Naive thymus-derived CD8-positive, alpha-beta T cell (primary cell): ENCODE measurements around the gene DBH. TPM values are rescaled to one million over a fixed set of nuclear protein-coding genes. Genes with fewer than 3 reads are reported as not detected.

Source experiments
- ATAC-seq, 2 donors: fragments of 150-1000 bp; cut with Tn5 transposase in 1 of 2; sonication (Bioruptor Pico), chemical (Tn5 transposase) in 1 of 2; 1 replicate in 1 of 2; 2 replicates in 1 of 2; pipeline ENCODE4 v1.10.0; 2021; ENCODE audit warnings: mild to moderate bottlenecking in 2 of 2, moderate library complexity in 2 of 2
- POLR2A ChIA-PET: fragments of 350-600 bp; sonication (Branson Sonifier 250); formaldehyde crosslinking; loops from one replicate; lab custom pipeline; 2021; ENCODE audit warnings: antibody characterized with exemption; lab: Charles Lee
- DNase-seq, 10 donors: peaks; one replicate each; pipeline versions ENCODE4 v3.0.0 to v3.0.0-alpha.2; 2020 to 2022
- H3K27ac Mint-ChIP-seq, 10 donors: one replicate each; pipeline ENCODE4 v1.8.0; 2020 to 2022; ENCODE audit warnings: mild to moderate bottlenecking in 10 of 10, mixed read lengths in 10 of 10, moderate library complexity in 4 of 10, inconsistent platforms in 1 of 10
- H3K27me3 Mint-ChIP-seq, 5 donors: one replicate each; pipeline ENCODE4 v1.8.0; 2021 to 2022; ENCODE audit warnings: mixed read lengths in 5 of 5
- H3K36me3 Mint-ChIP-seq, 3 donors: one replicate each; pipeline ENCODE4 v1.8.0; 2020 to 2022; ENCODE audit warnings: mixed read lengths in 3 of 3, mild to moderate bottlenecking in 2 of 3, inconsistent platforms in 1 of 3
- H3K4me1 Mint-ChIP-seq, 4 donors: one replicate each; pipeline ENCODE4 v1.8.0; 2021 to 2022; ENCODE audit warnings: mixed read lengths in 4 of 4
- H3K4me3 Mint-ChIP-seq, 10 donors: one replicate each; pipeline ENCODE4 v1.8.0; 2020 to 2022; ENCODE audit warnings: mild to moderate bottlenecking in 10 of 10, mixed read lengths in 10 of 10, moderate library complexity in 6 of 10, inconsistent platforms in 1 of 10
- H3K9me3 Mint-ChIP-seq, 9 donors: one replicate each; pipeline ENCODE4 v1.8.0; 2020 to 2022; ENCODE audit warnings: mixed read lengths in 9 of 9, mild to moderate bottlenecking in 3 of 9, inconsistent platforms in 1 of 9, moderate library complexity in 1 of 9
- polyA plus RNA-seq, 3 donors: library from polyadenylated mRNA; unstranded; fragments of 300-500 nt; fragmentation: Illumina TruSeq; gene quantifications; one replicate each; pipeline ENCODE4 v1.2.3, GENCODE V29; 2021
- total RNA-seq, 8 experiments: library from RNA in 2 of 8; stranded (reverse) in 2 of 8; gene quantifications; one replicate each; pipeline ENCODE4 v1.2.3 and lab custom pipeline; 2021 to 2026

The DBH gene
- total and polyA plus RNA-seq, 5 experiments from 2014 or later: not detected

GRCh38 chr9:133653638-133654037 lies 17.5 kb downstream of the DBH start:
- ATAC-seq (no peak), DNase-seq (no peak)
- no peak overlapping the region for H3K27ac Mint-ChIP-seq
- H3K27me3 Mint-ChIP-seq: peaks cover 19 to 73% (median 38%) of the 10 kb centered on the region in 5 donors
- H3K4me3 Mint-ChIP-seq: no peak overlapping the region
- no peaks in the 10 kb centered on the region for H3K36me3 Mint-ChIP-seq
- POLR2A ChIA-PET: no interaction called here
- peaks cover 8 to 24% (median 17%) of the 10 kb centered on the region in 4 donors for H3K4me1 Mint-ChIP-seq
- H3K9me3 Mint-ChIP-seq: no peaks in the 10 kb centered on the region

DNA sequence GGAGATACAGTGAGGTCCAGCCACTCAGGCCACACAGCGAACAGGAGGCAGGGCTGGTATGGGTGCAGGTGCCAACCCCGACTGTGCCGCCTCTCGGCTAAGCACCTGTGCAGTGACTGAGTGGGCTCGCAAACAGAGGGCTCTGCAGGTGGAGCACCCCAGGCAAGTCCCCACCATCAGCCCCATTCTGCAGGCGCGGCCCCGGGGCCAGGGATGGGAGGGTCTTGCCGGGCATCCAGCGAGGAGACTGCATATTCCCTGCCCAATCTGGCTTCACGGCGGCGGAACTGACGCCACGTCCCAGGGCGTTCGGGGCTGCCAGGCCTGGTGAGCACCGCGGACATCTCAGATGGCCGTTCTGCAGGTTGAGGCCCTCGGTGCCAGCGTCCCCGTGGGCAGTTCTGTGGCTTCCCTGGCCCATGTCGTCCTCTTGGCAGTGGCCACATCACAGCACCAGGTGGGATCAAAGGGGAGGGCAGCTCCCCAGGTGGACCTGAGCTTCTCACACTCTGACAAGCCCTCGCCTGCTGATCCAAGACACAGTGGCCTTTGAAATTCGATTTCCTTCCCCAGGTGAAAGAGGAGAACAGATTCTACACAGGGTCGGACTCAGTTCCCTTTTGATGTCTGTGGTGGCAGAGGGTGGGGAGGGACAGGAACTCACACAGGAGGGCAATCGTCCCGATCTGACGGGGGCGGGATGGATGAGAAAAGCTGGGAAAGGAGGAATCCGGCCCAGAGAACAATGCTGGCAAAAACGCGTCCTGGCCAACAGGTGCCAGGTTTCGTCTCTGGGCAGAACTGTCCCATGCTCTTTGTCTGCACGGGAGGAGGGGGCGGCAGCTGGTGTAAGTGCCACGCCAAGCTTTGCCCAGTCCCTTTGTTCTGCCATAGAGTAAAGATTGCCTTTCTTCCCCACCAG lies 18.8 kb downstream of the DBH start:
- POLR2A ChIA-PET: interaction anchor here (0.8 kb wide), 1 partner anchor 36 kb away, joined by 5 read pairs; no protein-coding TSS in a partner anchor
- Mint-ChIP-seq H3K4me1 (peaks cover 11 to 38% (median 23%) of the 10 kb centered on the region in 4 donors), H3K36me3 (no peaks in the 10 kb centered on the region), H3K9me3 (no peaks in the 10 kb centered on the region), H3K27me3 (peaks cover 23 to 78% (median 43%) of the 10 kb centered on the region in 5 donors), H3K4me3 (no peak overlapping the region), H3K27ac (peak overlapping the region in 1 of 10 donors; percentile 37)
- no peak for ATAC-seq
- DNase-seq: no peak

DNA sequence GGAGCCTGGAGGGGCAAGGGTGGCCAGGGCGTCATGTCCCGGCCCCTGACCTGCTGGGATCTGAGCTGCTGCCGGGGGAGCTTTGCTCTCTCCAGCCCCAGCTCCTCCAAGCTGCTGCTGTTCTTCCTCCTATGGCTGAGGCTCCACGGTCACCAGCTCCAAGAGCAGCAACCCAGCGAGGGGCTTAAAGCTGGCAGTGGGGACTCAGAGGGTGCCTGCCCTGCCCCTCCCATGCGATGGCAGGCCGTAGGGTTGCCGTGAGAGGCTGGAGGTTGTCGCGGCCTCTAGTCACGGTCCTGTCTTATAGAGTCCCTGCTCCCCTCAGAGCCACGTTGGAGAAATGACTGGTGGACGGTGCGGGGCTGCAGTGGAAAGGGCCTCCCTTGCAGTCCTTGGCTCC lies 19.5 kb downstream of the DBH start:
- no peak for DNase-seq
- no peaks in the 10 kb centered on the region for H3K9me3 Mint-ChIP-seq
- no peak overlapping the region for H3K4me3 Mint-ChIP-seq
- H3K4me1 Mint-ChIP-seq: peaks cover 11 to 41% (median 23%) of the 10 kb centered on the region in 4 donors
- no peak for ATAC-seq
- peaks cover 24 to 80% (median 43%) of the 10 kb centered on the region in 5 donors for H3K27me3 Mint-ChIP-seq
- H3K36me3 Mint-ChIP-seq: no peaks in the 10 kb centered on the region
- no peak overlapping the region for H3K27ac Mint-ChIP-seq
- POLR2A ChIA-PET: no interaction called here

DNA sequence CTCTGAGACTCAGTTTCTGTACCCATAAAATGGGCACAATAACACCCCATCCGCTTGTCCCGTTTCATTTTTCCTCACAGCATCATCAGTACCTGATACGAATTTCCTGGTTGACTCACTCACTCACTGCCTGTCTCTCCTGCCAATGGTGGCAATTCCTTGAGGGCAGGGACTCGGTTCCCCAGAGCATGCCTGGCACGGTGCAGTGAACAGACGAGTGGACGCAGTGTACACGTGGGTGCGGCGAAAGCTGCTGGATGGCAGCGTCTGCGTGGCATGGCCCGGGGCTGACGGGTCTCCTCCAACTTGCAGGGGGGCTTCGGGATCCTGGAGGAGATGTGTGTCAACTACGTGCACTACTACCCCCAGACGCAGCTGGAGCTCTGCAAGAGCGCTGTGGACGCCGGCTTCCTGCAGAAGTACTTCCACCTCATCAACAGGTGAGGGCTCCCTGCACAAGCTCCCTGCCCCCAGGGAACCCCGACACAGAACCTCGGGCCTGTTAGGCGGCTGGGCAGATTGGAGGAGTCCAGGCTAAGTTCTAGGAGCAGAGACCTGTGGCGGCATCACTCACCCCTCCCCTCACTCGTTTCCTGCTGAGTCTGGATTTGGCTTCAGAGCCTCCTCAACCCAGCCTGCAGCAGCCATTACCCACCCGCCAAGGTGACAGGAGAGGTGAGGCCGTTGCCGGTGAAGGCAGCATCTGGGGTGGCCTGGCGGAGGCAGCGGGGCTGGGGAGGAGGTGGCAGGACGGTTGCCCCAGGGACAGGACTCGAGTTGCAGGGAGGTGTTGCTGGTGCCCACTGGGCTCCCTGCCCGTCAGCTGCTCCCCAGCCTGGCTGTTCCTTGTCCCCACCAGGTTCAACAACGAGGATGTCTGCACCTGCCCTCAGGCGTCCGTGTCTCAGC lies 20.3 kb downstream of the DBH start:
- peaks cover 11 to 41% (median 23%) of the 10 kb centered on the region in 4 donors for H3K4me1 Mint-ChIP-seq
- ATAC-seq (peak; percentile 76 to 81), DNase-seq (peak; percentile 16 to 79 (median 30))
- no peaks in the 10 kb centered on the region for H3K9me3 Mint-ChIP-seq
- POLR2A ChIA-PET: interaction anchor here (1.1 kb wide), 1 partner anchor 70 kb away, joined by 3 read pairs; no protein-coding TSS in a partner anchor
- peaks cover 24 to 75% (median 43%) of the 10 kb centered on the region in 5 donors for H3K27me3 Mint-ChIP-seq
- H3K4me3 Mint-ChIP-seq: peak overlapping the region in 4 of 10 donors; percentile 9 to 26 (median 14)
- H3K27ac Mint-ChIP-seq: peak overlapping the region in 1 of 10 donors; percentile 53
- no peaks in the 10 kb centered on the region for H3K36me3 Mint-ChIP-seq

- Mint-ChIP-seq H3K27ac (peak overlapping the region in 4 of 10 donors; percentile 8 to 56 (median 40)), H3K27me3 (peaks cover 24 to 72% (median 39%) of the 10 kb centered on the region in 5 donors), H3K4me3 (peak overlapping the region in 4 of 10 donors; percentile 18 to 39 (median 26)), H3K9me3 (no peaks in the 10 kb centered on the region), H3K4me1 (peaks cover 11 to 41% (median 23%) of the 10 kb centered on the region in 4 donors), H3K36me3 (no peaks in the 10 kb centered on the region)
- DNase-seq: no peak
- POLR2A ChIA-PET: interaction anchor here (1.1 kb wide), 1 partner anchor 69 kb away, joined by 3 read pairs; no protein-coding TSS in a partner anchor
- no peak for ATAC-seq
Observed at GRCh38 chr9:133657120-133657661, 21.0 kb downstream of the DBH start.

DNA sequence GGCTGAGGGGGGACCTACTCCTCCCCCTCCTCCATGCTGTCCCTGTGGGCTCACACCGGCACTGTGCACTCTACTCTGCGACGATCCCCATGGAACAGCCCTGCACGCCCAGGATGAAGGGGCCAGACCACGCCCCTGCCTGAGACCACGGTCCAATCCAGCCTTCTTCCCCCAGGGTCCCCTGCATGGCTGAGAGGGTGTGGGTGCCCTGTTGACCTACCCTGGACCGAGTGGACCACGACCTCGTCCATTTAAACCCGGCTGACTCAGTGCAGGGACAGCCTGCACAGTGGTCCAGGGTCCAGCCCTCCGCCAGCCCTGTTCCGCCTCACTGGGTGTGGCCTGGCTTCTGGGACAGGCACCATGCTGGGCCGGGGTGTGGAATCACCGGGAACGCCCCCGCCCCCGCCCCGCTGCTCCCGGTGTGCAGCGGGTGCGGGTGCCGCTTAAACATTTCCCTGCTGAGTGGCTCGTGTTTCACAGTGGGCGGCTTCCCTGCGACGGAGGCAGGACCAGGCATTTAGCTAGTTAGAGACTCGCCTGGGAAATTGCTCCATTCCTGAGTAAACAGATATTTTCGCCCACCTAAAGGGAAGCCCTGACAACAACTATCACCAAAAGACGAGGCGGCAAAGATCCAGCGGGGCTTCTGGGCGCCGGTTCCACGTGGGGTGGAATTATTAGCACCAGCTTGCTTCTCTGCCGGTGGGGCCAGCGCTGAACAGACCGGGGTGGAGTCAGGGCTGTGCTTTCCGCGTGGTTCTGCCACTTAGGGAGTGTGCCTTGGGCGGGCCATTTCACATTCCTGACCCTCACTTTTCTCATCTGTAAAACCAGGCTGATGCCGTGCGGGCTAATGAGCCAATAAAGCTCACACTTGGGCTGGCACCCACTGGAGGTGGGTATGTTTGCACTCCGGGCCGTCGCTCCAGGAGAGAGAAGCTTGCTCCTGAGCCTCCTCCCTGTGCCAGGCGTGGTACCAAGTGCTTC lies 22.6 kb downstream of the DBH start:
- Mint-ChIP-seq H3K9me3 (no peaks in the 10 kb centered on the region), H3K27me3 (peaks cover 21 to 62% (median 32%) of the 10 kb centered on the region in 5 donors), H3K4me1 (peaks cover 11 to 41% (median 23%) of the 10 kb centered on the region in 4 donors), H3K4me3 (peak overlapping the region in 5 of 10 donors; percentile 47 to 68 (median 62)), H3K36me3 (no peaks in the 10 kb centered on the region), H3K27ac (peak overlapping the region in 2 of 10 donors; percentile 48 to 56)
- peak; percentile 27 to 28 for ATAC-seq
- POLR2A ChIA-PET: interaction anchor here (0.9 to 1.1 kb wide), 3 partner anchors 18 to 149 kb away, joined by 3 to 5 read pairs (median 4); no protein-coding TSS in a partner anchor
- no peak for DNase-seq

- peaks cover 11 to 41% (median 23%) of the 10 kb centered on the region in 4 donors for H3K4me1 Mint-ChIP-seq
- DNase-seq: no peak
- peak in 1 of 2 donors; percentile 12 for ATAC-seq
- no peaks in the 10 kb centered on the region for H3K9me3 Mint-ChIP-seq
- H3K27ac Mint-ChIP-seq: peak overlapping the region in 1 of 10 donors; percentile 48
- peak overlapping the region in 3 of 10 donors; percentile 31 to 62 (median 47) for H3K4me3 Mint-ChIP-seq
- peaks cover 21 to 59% (median 31%) of the 10 kb centered on the region in 5 donors for H3K27me3 Mint-ChIP-seq
- POLR2A ChIA-PET: interaction anchor here (0.9 to 1.1 kb wide), 3 partner anchors 18 to 150 kb away, joined by 3 to 5 read pairs (median 4); no protein-coding TSS in a partner anchor
- no peaks in the 10 kb centered on the region for H3K36me3 Mint-ChIP-seq
Observed at GRCh38 chr9:133659516-133659915, 23.4 kb downstream of the DBH start.

DNA sequence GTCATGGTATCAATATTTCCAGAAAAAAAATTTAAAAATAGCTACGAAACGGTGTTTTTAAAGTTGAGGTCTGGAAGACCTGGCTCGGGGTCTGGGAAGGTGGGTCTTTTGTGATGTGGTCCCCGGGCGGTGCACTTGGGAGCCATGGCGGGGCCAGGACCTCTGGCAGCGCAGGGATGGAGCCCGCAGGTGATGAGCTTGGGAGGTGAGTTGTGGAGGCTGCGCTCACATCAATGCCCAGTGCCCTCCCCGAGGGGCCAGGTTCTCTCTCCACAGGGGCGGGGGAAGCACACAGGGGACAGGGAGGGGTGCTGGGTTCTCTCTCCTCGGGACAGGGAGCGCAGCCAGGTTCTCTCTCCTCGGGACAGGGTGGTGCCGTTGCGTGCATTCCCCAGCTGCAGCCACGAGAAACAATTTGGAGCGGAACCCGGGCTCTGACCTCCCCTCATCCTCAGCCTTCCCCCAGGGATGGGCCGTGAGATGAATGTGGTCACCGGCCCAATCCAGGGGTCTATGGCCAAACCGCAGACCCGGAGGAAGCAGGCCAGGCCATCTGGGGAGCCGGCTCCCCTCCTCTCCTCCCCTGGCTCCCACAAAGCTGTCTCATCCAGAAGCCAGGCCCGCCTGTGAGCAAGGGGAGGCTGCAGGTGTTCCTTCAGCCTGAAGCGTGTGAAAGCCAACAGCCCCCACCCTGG lies 25.8 kb downstream of the DBH start:
- peaks cover 4 to 30% (median 16%) of the 10 kb centered on the region in 4 donors for H3K4me1 Mint-ChIP-seq
- H3K36me3 Mint-ChIP-seq: no peaks in the 10 kb centered on the region
- no peak for ATAC-seq
- POLR2A ChIA-PET: no interaction called here
- H3K9me3 Mint-ChIP-seq: no peaks in the 10 kb centered on the region
- H3K27me3 Mint-ChIP-seq: peaks cover 13 to 34% (median 18%) of the 10 kb centered on the region in 5 donors
- DNase-seq: no peak
- no peak overlapping the region for H3K27ac Mint-ChIP-seq
- no peak overlapping the region for H3K4me3 Mint-ChIP-seq

GRCh38 chr9:133664173-133665050 lies 28.2 kb downstream of the DBH start:
- no peak overlapping the region for H3K27ac Mint-ChIP-seq
- no peak for ATAC-seq
- POLR2A ChIA-PET: no interaction called here

DNA sequence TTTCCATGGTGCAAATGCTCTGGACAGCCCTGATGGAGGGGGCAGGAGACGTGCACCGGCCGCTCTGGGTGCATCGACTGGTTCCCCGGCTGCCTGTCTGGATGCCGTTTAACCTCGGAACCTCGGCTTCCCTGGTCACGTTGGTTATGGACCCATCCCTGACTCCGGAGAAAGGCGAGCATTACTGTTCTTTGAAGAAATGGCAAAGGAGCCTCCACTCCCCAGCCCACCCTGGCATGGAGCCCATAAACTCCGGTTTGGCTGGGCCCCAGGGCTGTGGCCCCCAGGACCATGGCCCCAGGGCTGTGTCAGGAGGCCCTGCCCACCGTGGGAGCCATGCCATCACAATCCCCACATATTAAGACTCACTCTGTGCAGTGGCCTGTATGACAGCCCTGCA lies 28.9 kb downstream of the DBH start:
- DNase-seq (no peak), ATAC-seq (no peak)
- Mint-ChIP-seq H3K27me3 (peaks cover 0 to 3% (median under 1%) of the 10 kb centered on the region in 5 donors), H3K4me3 (no peak overlapping the region), H3K4me1 (peaks cover 0 to 2% (median under 1%) of the 10 kb centered on the region in 4 donors), H3K27ac (peak overlapping the region in 1 of 10 donors; percentile 13), H3K36me3 (no peaks in the 10 kb centered on the region), H3K9me3 (no peaks in the 10 kb centered on the region)
- POLR2A ChIA-PET: no interaction called here

More at GRCh38 chr9:133664173-133665050, 28.2 kb downstream of the DBH start:
- Mint-ChIP-seq H3K9me3 (no peaks in the 10 kb centered on the region), H3K27me3 (peaks cover under 1 to 10% (median 3%) of the 10 kb centered on the region in 5 donors), H3K4me3 (no peak overlapping the region), H3K36me3 (no peaks in the 10 kb centered on the region), H3K4me1 (peaks cover 0 to 9% (median 4%) of the 10 kb centered on the region in 4 donors)
- no peak for DNase-seq
